HG03378 (cell line): ENCODE measurements around the gene PLS3.

Experiments used
- ATAC-seq: cut with Tn5 transposase; IDR thresholded peaks from one replicate; pipeline ENCODE4 v1.9.1; 2021; ENCODE audit warnings: mild to moderate bottlenecking, moderate library complexity; ENCODE audit not compliant: unreplicated experiment

PLS3 gene

DNA sequence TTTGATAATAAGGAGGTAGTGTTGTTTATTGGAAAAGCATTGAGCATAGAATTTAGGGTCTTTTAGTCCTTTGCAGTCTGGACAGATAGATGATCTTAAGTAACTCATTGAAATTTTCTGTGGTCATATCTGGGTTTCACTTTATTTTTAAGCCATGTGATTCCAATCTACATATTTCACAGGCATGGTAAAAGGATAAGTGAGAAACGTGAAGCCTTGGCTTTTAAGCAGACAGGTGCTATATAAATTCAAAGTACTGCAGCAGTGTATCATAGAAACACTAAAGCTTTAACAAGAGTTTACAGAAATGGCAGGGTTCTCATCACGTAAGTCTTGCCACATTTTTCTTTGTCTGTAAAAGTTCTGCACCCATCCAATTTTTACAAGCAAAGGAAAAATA, 4.9 kb downstream of the PLS3 start:
- no peak for ATAC-seq

DNA sequence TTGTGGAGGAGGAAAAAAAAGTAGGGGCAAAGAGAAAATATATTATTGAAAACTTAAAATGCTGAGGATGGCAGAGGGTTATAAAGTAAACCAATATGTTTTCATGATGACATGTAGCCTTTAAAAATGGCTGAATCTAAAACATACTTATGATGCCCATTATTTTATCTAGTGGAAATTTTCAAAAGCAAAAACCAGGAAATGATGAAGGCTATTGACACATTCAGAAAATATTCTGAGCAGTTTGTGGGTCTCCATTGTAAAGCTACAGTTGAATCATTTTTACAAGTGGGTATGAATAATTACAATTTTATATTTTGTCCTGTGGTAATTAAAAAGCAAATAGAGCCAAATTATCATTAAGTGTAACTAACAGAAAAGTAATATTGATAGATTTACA, 10.7 kb downstream of the PLS3 start:
- ATAC-seq: no peak

DNA sequence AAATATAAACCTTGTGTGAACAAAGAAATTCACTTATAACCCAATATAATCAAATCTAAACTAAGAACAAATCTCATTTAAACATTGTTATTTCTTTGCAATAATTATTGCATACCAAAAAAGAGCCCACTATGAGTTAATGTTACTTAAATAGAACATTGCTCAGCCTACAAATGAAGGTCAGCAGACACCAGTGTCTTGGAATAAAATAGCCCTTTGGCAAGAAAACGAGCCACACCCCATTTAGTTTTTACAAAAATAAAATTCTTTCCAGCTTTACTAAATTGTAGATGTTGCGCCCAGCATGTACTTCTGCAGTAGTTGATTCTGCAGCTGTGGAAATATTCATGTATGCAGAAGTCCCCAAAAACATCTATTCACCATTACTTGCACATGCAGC, 12.2 kb downstream of the PLS3 start:
- ATAC-seq: no peak

DNA sequence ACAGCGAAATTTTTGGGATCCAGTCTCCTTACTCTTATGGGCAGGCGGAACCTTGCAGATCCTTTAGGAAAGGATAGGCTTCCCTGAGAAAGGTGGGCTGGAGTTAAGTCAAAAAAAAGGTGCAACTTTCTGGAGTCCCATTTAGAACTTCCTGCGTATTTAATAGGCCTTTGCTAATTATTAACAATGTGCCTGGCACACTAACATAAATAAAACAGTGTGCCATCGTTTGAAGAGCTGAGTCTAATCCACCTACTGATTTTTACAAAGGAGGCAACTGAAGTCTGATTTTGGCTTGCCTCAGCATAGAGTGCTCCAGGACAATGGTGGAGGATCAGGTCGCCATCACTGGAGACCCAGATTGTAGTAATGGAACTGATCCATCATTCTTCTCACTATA, 15.7 kb downstream of the PLS3 start:
- ATAC-seq: no peak

DNA sequence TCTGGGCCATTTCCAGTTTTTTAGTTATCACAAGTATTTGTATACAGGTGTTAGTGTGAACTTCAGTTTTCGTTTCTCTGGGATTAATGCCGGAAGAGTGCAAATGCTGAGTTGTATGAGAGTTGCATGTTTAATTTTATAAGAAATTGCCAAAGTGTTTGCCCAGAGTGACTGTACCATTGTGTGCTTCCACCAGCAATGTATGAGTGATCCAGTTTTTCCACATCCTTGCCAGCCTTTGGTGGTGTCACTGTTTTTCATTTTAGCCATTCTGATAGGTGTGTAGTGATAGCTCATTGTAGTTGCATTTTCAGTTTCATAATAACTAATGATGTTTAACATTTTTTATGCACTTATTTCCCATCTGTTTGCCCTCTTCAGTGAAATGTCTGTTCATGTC, 18.4 kb downstream of the PLS3 start:
- ATAC-seq: no peak

DNA sequence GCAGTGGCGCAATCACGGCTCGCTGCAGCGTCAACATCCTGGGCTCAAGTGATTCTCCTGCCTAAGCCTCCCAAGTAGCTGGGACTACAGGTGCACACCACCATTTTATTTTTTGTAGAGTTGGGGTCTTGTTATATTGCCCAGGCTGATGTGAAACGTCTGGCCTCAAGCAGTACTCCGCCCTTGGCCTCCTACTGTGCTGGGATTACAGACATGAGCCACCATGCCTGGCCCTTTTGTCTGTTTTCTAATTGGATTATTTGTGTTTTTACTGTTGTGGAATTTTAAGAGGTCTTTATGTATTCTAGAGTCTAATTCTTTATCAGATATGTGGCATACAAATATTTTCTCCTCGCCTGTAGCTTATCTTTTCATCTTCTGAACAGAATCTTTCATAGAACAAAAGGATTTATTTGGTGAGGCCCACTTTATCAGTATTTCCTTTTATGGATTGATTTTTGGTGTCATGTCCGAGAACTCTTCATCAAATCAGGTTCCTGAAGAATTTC, 18.9 kb downstream of the PLS3 start:
- no peak for ATAC-seq

DNA sequence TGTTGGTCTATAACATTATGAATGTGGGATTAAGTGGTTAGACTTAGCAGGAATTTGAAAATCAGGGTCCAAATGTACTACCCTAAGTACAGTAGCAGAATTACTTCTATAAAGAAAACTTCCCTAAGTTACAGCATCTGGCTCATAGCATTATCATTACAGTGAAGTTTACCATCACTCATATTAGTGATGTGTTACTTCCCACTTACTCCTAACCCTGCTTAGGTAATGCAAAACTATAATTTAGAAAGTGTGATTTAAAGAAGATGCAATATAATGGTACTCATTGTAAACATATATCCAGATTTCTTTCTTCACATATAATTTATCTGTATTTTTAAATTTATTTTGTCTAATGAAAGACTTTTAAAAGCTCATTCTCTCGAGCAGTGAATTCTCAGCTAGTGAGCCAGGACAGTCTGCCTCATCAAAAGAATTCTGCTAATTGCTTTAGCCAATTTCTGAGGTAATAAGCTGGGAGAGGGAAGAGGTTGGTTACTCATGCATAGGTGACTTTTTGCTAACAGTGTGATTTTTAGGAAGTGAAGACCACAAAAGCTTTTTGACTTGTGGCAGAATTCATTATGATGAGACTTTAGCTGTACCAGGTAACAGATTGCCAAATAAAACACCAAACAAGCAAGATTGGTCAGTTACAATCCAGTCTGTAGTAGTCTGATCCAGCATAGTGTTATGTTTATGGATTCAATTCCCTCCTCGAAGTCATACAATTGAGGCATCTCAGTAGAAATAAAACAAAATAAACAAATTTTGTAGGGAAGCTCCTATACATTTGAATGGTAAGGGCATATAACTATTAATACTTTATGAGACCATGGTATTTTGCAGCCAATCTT, 21.0 kb downstream of the PLS3 start:
- ATAC-seq: no peak

DNA sequence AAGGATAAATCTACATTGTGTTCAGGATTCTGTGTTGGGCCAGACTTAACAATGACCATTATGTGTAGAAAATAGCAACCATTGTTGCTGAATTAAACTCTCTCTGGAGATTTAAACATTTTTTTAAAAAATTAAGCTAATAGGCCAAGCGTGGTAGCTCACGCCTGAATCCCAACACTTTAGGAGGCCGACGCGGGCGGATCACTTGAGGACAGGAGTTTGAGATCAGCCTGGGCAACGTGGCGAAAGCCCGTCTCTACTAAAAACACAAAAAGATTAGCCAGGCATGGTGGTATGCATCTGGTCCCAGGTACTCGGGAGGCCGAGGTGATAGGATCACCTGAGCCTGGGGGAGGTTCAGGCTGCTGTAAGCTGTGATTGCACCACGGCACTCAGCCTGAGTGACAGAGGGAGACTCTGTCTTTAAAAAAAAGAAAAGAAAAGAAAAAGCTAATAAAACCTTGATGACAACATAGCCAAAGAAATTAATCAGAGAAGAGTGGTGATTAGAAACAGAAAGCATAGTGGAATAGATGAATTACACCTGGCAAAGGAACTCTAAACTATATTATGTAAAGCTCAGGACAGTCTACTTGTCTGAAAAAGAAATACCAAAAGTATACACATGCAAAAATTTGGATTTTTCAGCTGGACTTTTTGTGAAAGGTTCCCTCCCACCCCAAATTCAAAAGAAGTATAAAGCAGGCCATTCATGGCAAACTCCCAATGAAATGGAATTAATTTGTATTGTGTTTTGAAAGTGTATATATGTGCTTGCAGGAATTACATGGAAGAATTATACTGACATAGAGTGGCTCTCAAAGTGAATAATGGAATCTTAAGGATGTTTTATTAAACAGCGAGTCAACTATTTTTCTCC, 21.9 kb downstream of the PLS3 start:
- ATAC-seq: no peak

DNA sequence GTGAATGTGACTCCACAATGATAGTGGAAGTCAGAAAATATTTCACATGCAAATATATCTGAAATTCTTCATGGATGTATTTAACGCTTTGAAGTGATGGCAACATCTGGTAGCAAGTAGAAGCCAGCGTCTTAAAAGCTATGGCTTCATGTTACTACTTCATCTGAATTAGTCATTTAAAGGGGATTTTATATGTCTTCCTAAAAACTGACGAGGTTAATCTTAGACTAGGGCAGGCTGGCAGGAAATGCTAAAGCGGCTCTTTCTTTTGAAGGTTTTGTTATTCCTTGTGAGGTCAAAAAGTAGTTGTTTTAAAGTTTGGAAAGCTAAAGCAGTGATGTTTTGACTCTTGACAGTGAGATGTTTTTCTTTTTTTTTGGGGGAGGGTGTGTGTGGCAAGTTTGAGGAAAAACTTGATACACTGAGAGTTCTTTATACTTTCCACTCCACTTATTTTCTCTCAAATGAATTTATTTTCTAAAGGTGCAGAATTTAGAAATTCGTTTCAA, 22.6 kb downstream of the PLS3 start:
- ATAC-seq: no peak

DNA sequence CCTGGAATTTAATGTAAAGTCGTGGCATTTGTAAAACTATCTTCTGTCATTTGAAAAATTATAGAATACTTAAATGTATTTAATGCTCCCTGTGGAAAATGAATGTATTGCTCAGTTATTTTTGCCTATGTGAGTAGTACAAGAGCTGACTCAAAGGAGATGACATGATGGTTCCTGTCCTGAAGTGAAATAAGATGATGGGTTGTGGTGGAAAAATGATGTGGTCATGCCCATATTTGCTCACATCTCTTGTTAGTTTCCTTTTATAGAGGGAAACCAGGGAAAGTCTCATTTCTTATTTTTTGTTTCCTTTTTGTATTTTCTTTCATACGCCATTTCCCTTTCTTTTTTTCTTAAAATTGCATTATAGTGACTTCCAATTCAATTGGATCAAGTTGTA, 23.7 kb downstream of the PLS3 start:
- ATAC-seq: no peak

DNA sequence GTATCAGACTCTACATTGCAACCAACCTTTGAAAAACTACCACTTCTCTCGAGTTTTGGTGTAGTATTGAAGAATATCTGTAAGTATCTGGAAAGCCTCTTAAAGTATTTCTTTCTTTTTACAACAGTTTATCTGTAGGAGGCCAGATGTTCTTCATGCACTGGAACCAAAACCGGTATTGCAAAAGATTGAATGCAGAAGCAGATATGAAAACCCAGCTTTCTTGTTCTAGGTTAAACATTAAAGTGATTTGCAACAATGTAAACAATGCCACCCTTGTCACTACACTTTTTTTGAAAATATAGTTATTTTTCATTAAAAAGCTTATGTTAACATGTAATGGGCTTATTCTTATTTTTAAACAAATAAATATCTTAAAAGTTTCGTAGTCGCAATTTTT, 27.2 kb downstream of the PLS3 start:
- no peak for ATAC-seq

DNA sequence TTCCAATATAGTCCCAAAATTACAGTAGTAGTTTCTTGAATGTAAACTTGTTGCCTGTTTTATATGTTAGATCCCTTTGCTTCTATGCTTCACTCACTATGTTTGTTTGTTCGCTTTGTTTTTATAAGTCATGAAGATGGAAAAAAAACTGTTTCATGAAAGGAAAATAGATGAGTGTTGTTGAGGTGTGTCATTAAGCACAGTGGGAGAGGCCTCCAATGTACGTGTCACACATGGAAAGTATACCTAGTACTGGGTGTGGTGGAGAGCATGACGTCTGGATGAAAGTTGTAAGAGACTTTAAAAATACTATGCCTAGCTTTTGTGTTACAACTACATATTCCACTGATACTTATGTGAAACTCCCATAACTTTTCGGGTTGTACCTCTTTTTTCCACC, 28.4 kb downstream of the PLS3 start:
- ATAC-seq: no peak

DNA sequence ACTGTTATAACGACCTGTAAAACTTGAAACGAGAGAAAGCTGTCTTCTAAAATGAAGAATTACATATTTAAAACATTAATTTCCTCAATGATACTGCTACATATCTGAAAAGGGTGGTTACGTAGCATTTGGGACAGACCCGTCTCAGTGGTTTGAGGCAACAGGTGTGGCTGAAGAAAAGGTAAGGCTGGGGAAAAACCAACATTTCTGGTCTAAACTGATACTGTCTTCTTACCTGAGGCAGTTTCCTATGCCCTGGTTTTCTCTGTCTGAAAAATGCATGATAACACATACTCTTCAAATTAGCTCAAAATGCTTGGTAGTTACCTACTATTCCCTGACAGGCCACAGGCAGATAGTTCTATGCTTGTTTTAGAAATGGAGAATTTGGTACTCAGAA, 30.4 kb downstream of the PLS3 start:
- ATAC-seq: no peak

DNA sequence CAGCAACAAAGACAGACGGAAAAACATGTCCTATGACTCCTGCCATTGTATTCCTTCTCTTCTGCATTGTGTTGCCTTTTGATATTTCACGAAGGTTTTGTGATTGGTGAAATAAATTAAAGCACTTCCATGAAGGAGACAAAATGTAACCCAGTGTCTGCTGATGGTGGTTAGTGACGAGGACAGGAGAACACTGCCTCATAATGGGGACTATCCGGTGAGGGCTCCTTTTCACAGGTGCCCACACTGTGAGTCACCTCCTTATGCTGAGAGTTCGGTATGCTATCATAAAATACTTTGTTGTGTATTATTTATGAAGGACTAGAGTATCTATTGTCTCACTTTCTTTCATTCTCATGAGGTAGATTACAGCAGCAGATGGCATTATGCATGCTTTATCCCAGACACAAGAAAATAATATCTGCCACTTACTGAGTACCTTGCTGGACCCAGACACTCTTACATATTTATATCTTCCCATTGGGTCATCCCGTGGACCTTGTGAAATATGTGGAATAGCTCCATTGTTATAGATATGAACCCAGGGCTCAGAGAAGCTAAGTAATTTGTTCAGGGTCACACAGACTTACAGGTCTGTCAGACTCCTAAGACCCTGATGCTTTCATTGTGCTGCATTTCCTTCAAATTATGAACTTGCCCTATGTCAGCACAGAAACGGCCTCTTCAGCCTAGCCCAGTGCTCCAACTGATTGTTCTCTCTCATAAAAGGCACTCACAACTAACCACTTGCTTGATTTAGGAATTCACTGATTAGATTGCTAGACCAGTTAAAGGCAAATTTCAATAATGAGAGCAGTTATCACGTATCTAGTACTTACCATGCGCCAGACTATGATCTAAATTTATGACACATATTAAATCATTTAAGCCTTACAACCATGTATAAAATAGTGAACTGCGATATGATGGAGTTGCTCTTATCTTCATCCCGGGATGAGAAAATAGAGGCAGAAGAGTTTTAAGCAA, 31.2 kb downstream of the PLS3 start:
- ATAC-seq: no peak

DNA sequence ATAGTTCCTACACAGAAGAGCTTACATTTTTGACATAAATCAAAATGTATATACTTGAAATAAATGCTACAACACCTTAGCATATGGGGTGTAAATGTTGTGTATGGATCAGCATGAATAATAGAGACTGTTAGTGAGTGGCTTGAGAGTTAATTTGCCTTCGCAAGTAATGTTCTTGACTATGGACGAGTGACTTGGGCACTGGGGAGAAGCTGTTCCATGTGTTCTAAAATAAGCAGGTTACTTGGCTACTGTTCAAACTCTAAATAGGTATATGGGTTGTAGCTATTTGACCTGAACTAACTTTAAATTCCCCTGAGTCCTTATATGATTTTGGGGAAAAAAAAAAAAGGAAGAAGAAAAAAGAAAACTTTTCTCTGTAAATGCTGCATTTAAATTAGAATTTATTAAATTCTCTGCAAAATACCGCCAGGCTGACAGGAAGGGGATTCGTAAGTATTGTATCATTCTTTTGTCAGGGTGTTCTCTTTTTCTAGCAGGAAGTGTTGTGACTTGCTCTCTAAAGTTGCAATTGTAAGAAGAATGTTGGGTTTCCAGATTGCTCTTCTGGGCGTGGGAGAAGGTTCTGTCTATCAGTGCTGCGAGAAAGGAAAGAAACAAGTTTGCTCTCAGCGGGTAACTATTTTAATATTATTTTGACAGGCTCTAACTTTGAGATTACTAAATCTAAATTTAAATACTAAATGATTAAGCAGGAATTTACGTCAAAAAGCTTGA, 32.2 kb downstream of the PLS3 start:
- no peak for ATAC-seq

DNA sequence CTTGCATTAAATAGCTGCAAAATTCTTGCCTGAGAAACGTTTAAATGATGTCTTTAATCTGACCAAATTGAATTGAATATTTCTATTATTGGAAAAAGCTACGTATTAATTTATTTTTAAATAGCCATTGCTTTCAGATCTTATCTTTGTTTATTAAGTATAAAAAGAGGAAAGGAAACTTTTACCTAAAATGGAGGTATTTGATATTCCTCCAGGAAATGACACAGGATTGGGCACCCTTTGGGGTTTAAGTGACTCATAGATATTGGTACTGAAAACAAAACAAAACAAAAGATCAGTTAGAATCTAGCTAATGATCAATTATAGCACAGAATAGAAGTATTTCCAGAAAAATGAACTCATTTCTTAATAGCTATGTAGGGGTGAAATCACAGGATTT, 34.1 kb downstream of the PLS3 start:
- ATAC-seq: no peak

DNA sequence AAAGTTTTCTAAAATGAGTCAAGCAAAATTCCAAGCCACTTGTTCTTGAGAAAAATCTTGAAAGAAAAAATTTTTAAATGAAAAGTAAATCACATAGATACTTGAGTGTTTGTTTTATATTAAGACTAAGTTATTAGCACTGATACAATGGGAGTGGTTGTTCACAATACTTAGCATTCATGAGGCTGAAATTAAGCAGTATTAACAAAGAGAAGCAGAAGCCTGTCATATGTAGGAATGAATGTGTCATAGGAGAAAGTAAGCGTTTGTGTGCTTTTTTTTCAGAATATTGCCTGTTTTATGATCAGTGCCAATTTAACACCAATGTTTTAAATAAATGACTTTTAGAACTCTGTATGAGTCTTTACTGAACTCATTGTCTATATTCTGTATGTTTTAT, 37.6 kb downstream of the PLS3 start:
- no peak for ATAC-seq

DNA sequence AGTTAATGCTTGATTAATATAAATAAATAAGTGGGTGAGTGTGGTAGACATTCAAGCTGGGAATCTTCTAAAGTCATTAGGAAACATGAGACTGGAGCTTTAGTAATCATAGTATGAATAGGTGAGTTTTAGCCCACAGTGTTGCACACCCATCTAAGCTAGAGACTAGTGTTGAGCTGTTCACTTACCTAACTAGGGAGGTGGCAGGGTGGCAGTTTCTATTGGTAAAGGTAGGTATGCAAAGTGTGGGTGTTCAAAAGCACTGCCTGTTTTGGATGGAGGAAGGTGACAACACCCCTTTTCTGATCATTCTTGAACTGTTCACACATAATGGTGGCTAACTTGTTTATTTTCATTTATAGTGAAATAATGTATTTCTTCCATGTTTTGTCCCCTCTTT, 41.3 kb downstream of the PLS3 start:
- ATAC-seq: no peak

DNA sequence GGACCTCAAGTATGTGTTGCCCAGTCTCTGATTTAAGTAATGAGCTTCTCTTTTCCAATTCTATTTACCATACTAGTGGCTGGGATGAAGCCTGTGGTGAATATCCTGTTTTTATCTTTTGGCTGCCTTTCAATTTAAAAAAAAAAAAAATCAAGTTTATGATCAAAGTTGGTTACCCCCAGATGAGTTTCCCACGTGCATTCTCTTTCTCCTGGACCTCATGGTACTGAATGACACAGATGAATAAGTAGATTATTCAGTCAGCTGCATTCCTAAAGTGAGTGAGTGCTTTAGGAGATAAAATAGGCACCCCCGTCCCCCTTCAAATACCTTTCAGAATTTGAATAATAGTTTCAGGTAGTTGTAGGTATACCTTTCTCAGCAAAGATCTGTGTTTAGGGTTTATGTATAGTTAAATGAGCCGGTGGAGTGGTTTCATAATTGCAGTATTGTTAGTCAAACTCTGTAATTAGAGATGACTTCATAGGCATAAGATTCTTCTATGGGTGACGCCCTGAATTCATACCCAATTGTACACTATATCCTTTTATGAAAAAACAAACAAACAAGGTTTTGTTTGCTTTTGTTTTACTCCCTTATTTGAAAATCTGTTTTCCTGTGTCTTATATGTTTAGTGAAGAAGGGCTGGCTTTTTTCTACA, 41.9 kb downstream of the PLS3 start:
- no peak for ATAC-seq
